ENCODE results near the gene JAML.
A peak's percentile ranks its signal among the peaks of the same experiment; 100 is the strongest.

JAML gene

GRCh38 chr11:118167253-118167652, 57.6 kb downstream of the JAML start:
- no peak for DNase-seq (ENCODE audit: low spot score)

- no peak for DNase-seq (ENCODE audit: low spot score)
These were observed 58.2 kb downstream of the JAML start for GRCh38 chr11:118166641-118167040.

GRCh38 chr11:118164885-118165284, 59.9 kb downstream of the JAML start:
- no peak for DNase-seq (ENCODE audit: low spot score)

GRCh38 chr11:118163494-118163893, 61.3 kb downstream of the JAML start:
- DNase-seq (ENCODE audit: low spot score) = no peak

- no peak for DNase-seq (ENCODE audit: low spot score)
These were observed 62.0 kb downstream of the JAML start for GRCh38 chr11:118162846-118163245.

- DNase-seq (ENCODE audit: low spot score) = no peak
These were observed 63.0 kb downstream of the JAML start for GRCh38 chr11:118161786-118162185.

- DNase-seq (ENCODE audit: low spot score) = no peak
These were observed 67.5 kb downstream of the JAML start for GRCh38 chr11:118157186-118157895.

GRCh38 chr11:118156531-118157185, 68.2 kb downstream of the JAML start:
- DNase-seq (ENCODE audit: low spot score) = no peak

- no peak for DNase-seq (ENCODE audit: low spot score)
These were observed 68.9 kb downstream of the JAML start for GRCh38 chr11:118155776-118156530.

GRCh38 chr11:118154641-118155040, 70.2 kb downstream of the JAML start:
- DNase-seq (ENCODE audit: low spot score) = no peak

GRCh38 chr11:118153976-118154375, 70.8 kb downstream of the JAML start:
- DNase-seq (ENCODE audit: low spot score) = no peak

- no peak for DNase-seq (ENCODE audit: low spot score)
These were observed 71.3 kb downstream of the JAML start for GRCh38 chr11:118153516-118153915.

GRCh38 chr11:118152552-118153471, 72.0 kb downstream of the JAML start, which contains the start of gene SCN4B:
Gene SCN4B (minus strand): TSS chr11:118152823. CDS start chr11:118152673, 150 bp downstream.
- peak; percentile 88 for DNase-seq (ENCODE audit: low spot score)

GRCh38 chr11:118152020-118152551, 72.7 kb downstream of the JAML start:
- no peak for DNase-seq (ENCODE audit: low spot score)

- DNase-seq (ENCODE audit: low spot score) = no peak
These were observed 73.4 kb downstream of the JAML start for GRCh38 chr11:118151431-118151830.

GRCh38 chr11:118149493-118149892, 75.3 kb downstream of the JAML start:
- no peak for DNase-seq (ENCODE audit: low spot score)

GRCh38 chr11:118148856-118149255, 76.0 kb downstream of the JAML start:
- DNase-seq (ENCODE audit: low spot score) = no peak

- no peak for DNase-seq (ENCODE audit: low spot score)
These were observed 76.6 kb downstream of the JAML start for GRCh38 chr11:118148240-118148639.

GRCh38 chr11:118147502-118147901, 77.3 kb downstream of the JAML start:
- DNase-seq (ENCODE audit: low spot score) = no peak

GRCh38 chr11:118146554-118146953, 78.3 kb downstream of the JAML start:
- DNase-seq (ENCODE audit: low spot score) = no peak

All from AG20443 (cell line).